HUES6 (cell line): ENCODE measurements around the gene SSNA1.

Experiments used
- H3K27ac ChIP-seq: 2 replicates; pipeline ENCODE4 v1.7.0; 2013; ENCODE audit warnings: low read depth, mild to moderate bottlenecking, low read length, inconsistent platforms
- H3K27me3 ChIP-seq: 2 replicates; pipeline ENCODE4 v1.6.1; 2013; ENCODE audit warnings: low read length; ENCODE audit not compliant: control insufficient read depth, insufficient read depth
- H3K36me3 ChIP-seq: 2 replicates; pipeline ENCODE4 v1.6.1; 2013; ENCODE audit warnings: low read length; ENCODE audit not compliant: control insufficient read depth, insufficient read depth
- H3K4me1 ChIP-seq: 2 replicates; pipeline ENCODE4 v1.6.1; 2013; ENCODE audit warnings: low read length; ENCODE audit not compliant: control insufficient read depth, insufficient read depth
- H3K4me3 ChIP-seq: 2 replicates; pipeline ENCODE4 v1.5.1; 2013; ENCODE audit warnings: low read depth, low read length
- H3K9ac ChIP-seq: one replicate; pipeline ENCODE4 v1.6.1; 2013; ENCODE audit warnings: mild to moderate bottlenecking, low read length
- H3K9me3 ChIP-seq: 2 replicates; pipeline ENCODE4 v1.6.1; 2013; ENCODE audit warnings: low read depth, low read length; ENCODE audit not compliant: control insufficient read depth, insufficient read depth

The SSNA1 gene

GRCh38 chr9:137219757-137220316 is 31.4 kb downstream of the SSNA1 start:
- no peaks in the 10 kb centered on the region for H3K9me3 ChIP-seq
- H3K9ac ChIP-seq: no peak overlapping the region
- no peak overlapping the region for H3K27ac ChIP-seq
- no peak overlapping the region for H3K4me3 ChIP-seq
- peaks cover 9% of the 10 kb centered on the region for H3K27me3 ChIP-seq
- H3K4me1 ChIP-seq: peaks cover 28% of the 10 kb centered on the region
- H3K36me3 ChIP-seq: peaks cover 24% of the 10 kb centered on the region

GRCh38 chr9:137220317-137221094 is 32.0 kb downstream of the SSNA1 start:
- Histone ChIP-seq H3K4me1 (peaks cover 28% of the 10 kb centered on the region), H3K9ac (no peak overlapping the region), H3K4me3 (no peak overlapping the region), H3K9me3 (no peaks in the 10 kb centered on the region), H3K27ac (no peak overlapping the region), H3K27me3 (peaks cover 9% of the 10 kb centered on the region), H3K36me3 (peaks cover 18% of the 10 kb centered on the region)

GRCh38 chr9:137221095-137221505 is 32.6 kb downstream of the SSNA1 start:
- peaks cover 12% of the 10 kb centered on the region for H3K36me3 ChIP-seq
- H3K9ac ChIP-seq: no peak overlapping the region
- no peak overlapping the region for H3K27ac ChIP-seq
- H3K4me1 ChIP-seq: peaks cover 28% of the 10 kb centered on the region
- H3K9me3 ChIP-seq: no peaks in the 10 kb centered on the region
- H3K27me3 ChIP-seq: peaks cover 9% of the 10 kb centered on the region
- peak overlapping the region; percentile 60; the same call in 1 of the 2 replicates for H3K4me3 ChIP-seq

- peak overlapping the region; percentile 60 for H3K4me3 ChIP-seq
- H3K9me3 ChIP-seq: no peaks in the 10 kb centered on the region
- H3K4me1 ChIP-seq: peaks cover 28% of the 10 kb centered on the region
- peaks cover 7% of the 10 kb centered on the region for H3K36me3 ChIP-seq
- H3K27ac ChIP-seq: no peak overlapping the region
- no peak overlapping the region for H3K9ac ChIP-seq
- peaks cover 9% of the 10 kb centered on the region for H3K27me3 ChIP-seq
Observed at GRCh38 chr9:137221506-137222111, 33.1 kb downstream of the SSNA1 start.

- Histone ChIP-seq H3K36me3 (peaks cover 3% of the 10 kb centered on the region; the same call in 1 of the 2 replicates), H3K4me1 (peaks cover 27% of the 10 kb centered on the region), H3K4me3 (peak within 1 kb of the TSS; percentile 92), H3K27ac (no peak within 1 kb of the TSS), H3K9me3 (no peaks in the 10 kb centered on the region), H3K27me3 (peaks cover 9% of the 10 kb centered on the region), H3K9ac (peak within 1 kb of the TSS; percentile 5)
Observed at GRCh38 chr9:137222190-137223077, 34.0 kb downstream of the SSNA1 start, which contains the start of gene RNF208. TSS of gene RNF208 (minus strand) at chr9:137222240. CDS start at chr9:137221212, 1,028 bp downstream.

- H3K4me3 ChIP-seq: peak overlapping the region; percentile 92
- peaks cover 3% of the 10 kb centered on the region; the same call in 1 of the 2 replicates for H3K36me3 ChIP-seq
- peaks cover 24% of the 10 kb centered on the region for H3K4me1 ChIP-seq
- H3K27me3 ChIP-seq: peaks cover 9% of the 10 kb centered on the region
- peak overlapping the region; percentile 85 for H3K9ac ChIP-seq
- H3K27ac ChIP-seq: peak overlapping the region; percentile 75
- H3K9me3 ChIP-seq: no peaks in the 10 kb centered on the region
Observed at GRCh38 chr9:137223078-137223970, 34.8 kb downstream of the SSNA1 start.

GRCh38 chr9:137224830-137225694 is 36.6 kb downstream of the SSNA1 start, which contains the start of gene CYSRT1:
TSS of gene CYSRT1 (plus strand) at chr9:137225174. CDS start at chr9:137225622, 448 bp downstream.
- H3K9me3 ChIP-seq: no peaks in the 10 kb centered on the region
- no peak within 1 kb of the TSS for H3K27ac ChIP-seq
- peak within 1 kb of the TSS; percentile 92 for H3K4me3 ChIP-seq
- no peaks in the 10 kb centered on the region for H3K36me3 ChIP-seq
- peak within 1 kb of the TSS; percentile 85 for H3K9ac ChIP-seq
- H3K4me1 ChIP-seq: peaks cover 19% of the 10 kb centered on the region
- H3K27me3 ChIP-seq: peaks cover 9% of the 10 kb centered on the region

GRCh38 chr9:137225699-137226331 is 37.3 kb downstream of the SSNA1 start:
- Histone ChIP-seq H3K9me3 (no peaks in the 10 kb centered on the region), H3K4me1 (peaks cover 15% of the 10 kb centered on the region), H3K36me3 (no peaks in the 10 kb centered on the region), H3K4me3 (no peak overlapping the region), H3K9ac (peak overlapping the region; percentile 17), H3K27ac (no peak overlapping the region), H3K27me3 (peaks cover 9% of the 10 kb centered on the region)
